ENCODE results near the gene SCEL.

DNA sequence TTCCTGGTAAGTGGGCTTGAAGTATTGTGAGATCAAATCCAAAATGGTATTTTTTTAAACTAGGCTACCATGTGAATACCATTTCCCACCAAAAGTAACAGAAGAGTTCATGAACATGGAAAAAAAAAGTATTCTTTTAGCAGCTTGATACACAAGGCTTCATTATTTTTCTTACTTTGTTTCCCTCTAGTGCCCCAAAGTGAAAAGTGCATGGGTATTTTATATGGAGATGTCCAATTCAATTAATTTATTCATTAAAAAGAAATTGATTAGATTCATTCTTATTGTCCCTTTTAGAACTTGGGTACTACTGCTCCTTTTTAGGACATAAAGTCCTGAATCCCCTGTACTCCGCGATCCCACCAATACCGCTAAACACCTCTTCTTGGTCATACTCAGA, 28.6 kb upstream of the SCEL start:
- no peak for TF ChIP-seq POLR2A (IDR thresholded peaks at IDR 0.05; ENCODE audit: low read depth, low read length)
- TF ChIP-seq POLR2AphosphoS5 (IDR thresholded peaks at IDR 0.05; ENCODE audit: low read depth, low read length) = no peak
- no peak for TF ChIP-seq TAF1 (IDR thresholded peaks at IDR 0.05; ENCODE audit: borderline replicate concordance, low read depth, low read length)
